HG03432 (cell line): ENCODE data around the gene KLK1.

Source experiments
- ATAC-seq: cut with Tn5 transposase; IDR thresholded peaks from one replicate; pipeline ENCODE4 v1.9.1; 2021; ENCODE audit warnings: mild to moderate bottlenecking, moderate library complexity; ENCODE audit not compliant: unreplicated experiment

Gene KLK1

DNA sequence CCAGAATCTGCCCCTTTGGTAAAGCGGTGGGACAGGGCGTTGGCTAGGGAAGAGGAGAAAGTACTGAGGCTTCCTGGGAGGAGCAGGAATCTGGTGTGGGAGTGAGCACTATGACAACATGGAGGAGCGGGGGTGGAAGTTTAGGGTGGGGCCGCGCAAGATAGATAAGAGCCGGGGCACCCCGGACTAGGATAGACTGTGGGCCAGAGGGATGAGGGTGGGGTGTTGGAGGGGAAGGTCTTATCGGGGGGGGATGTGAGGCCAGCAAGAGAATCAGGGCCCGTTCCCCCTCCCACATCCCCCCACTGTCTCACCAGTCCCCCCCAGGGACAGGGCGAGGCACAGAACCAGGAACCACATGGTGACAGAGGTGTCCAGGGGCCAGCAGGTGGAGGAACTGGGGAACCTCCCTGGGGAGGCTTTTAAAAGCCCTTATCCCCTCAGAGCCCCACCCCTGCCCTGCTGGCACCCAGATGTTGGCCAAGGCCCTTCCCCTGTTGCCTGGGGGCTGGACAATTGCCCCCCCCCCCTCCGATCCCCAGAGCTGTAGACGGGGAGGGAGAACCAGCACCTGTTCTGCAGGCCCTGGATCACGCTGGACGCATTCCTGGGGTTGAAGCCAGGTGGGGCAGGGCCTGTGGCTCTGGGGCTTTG, at the start of gene KLK1:
KLK1 (minus strand) TSS at position 399 of the 654 bp plus-strand sequence; CDS start at position 360, 39 bp downstream.
- ATAC-seq = no peak

DNA sequence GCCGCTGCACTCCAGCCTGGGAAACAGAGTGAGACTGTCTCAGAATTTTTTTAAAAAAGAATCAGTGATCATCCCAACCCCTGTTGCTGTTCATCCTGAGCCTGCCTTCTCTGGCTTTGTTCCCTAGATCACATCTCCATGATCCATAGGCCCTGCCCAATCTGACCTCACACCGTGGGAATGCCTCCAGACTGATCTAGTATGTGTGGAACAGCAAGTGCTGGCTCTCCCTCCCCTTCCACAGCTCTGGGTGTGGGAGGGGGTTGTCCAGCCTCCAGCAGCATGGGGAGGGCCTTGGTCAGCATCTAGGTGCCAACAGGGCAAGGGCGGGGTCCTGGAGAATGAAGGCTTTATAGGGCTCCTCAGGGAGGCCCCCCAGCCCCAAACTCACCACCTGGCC, 49.5 kb upstream of the KLK1 start, which contains the start of gene KLK2:
KLK2 (plus strand) TSS at position 384 of the 400 bp plus-strand sequence. CDS start 35 bp downstream, outside the sequence.
- ATAC-seq = no peak

DNA sequence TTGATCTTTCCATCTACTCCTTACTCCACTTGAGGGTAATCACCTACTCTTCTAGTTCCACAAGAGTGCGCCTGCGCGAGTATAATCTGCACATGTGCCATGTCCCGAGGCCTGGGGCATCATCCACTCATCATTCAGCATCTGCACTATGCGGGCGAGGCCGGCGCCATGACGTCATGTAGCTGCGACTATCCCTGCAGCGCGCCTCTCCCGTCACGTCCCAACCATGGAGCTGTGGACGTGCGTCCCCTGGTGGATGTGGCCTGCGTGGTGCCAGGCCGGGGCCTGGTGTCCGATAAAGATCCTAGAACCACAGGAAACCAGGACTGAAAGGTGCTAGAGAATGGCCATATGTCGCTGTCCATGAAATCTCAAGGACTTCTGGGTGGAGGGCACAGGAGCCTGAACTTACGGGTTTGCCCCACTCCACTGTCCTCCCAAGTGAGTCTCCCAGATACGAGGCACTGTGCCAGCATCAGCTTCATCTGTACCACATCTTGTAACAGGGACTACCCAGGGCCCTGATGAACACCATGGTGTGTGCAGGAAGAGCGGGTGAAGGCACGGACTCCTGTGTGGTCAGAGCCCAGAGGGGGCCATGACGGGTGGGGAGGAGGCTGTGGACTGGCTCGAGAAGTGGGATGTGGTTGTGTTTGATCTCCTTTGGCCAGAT, 47.0 kb upstream of the KLK1 start:
- ATAC-seq = no peak

DNA sequence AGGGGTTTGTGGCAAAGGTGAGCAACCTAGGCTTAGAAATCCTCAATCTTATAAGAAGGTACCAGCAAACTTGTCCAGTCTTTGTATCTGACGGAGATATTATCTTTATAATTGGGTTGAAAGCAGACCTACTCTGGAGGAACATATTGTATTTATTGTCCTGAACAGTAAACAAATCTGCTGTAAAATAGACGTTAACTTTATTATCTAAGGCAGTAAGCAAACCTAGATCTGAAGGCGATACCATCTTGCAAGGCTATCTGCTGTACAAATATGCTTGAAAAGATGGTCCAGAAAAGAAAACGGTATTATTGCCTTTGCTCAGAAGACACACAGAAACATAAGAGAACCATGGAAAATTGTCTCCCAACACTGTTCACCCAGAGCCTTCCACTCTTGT, 45.9 kb upstream of the KLK1 start:
- no peak for ATAC-seq

DNA sequence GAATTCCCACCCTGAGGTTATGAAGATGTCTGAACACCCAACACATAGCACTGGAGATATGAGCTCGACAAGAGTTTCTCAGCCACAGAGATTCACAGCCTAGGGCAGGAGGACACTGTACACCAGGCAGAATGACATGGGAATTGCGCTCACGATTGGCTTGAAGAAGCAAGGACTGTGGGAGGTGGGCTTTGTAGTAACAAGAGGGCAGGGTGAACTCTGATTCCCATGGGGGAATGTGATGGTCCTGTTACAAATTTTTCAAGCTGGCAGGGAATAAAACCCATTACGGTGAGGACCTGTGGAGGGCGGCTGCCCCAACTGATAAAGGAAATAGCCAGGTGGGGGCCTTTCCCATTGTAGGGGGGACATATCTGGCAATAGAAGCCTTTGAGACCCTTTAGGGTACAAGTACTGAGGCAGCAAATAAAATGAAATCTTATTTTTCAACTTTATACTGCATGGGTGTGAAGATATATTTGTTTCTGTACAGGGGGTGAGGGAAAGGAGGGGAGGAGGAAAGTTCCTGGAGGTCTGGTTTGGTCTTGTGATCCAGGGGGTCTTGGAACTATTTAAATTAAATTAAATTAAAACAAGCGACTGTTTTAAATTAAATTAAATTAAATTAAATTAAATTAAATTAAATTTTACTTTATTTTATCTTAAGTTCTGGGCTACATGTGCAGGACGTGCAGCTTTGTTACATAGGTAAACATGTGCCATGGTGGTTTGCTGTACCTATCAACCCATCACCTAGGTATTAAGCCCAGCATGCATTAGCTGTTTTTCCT, 38.1 kb upstream of the KLK1 start:
- no peak for ATAC-seq

DNA sequence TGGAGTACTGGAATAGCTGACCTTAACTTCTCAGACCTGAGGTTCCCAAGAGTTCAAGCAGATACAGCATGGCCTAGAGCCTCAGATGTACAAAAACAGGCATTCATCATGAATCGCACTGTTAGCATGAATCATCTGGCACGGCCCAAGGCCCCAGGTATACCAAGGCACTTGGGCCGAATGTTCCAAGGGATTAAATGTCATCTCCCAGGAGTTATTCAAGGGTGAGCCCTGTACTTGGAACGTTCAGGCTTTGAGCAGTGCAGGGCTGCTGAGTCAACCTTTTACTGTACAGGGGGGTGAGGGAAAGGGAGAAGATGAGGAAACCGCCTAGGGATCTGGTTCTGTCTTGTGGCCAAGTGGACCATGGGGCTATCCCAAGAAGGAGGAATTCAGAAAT, 37.4 kb upstream of the KLK1 start:
- ATAC-seq = no peak

DNA sequence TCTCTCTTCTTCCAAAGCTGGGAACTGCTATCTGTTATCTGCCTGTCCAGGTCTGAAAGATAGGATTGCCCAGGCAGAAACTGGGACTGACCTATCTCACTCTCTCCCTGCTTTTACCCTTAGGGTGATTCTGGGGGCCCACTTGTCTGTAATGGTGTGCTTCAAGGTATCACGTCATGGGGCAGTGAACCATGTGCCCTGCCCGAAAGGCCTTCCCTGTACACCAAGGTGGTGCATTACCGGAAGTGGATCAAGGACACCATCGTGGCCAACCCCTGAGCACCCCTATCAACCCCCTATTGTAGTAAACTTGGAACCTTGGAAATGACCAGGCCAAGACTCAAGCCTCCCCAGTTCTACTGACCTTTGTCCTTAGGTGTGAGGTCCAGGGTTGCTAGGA, 36.3 kb upstream of the KLK1 start:
- ATAC-seq = no peak

DNA sequence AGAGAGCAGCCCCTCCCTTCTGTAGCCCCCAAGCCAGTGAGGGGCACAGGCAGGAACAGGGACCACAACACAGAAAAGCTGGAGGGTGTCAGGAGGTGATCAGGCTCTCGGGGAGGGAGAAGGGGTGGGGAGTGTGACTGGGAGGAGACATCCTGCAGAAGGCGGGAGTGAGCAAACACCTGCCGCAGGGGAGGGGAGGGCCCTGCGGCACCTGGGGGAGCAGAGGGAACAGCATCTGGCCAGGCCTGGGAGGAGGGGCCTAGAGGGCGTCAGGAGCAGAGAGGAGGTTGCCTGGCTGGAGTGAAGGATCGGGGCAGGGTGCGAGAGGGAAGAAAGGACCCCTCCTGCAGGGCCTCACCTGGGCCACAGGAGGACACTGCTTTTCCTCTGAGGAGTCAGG, 35.3 kb upstream of the KLK1 start:
- no peak for ATAC-seq

DNA sequence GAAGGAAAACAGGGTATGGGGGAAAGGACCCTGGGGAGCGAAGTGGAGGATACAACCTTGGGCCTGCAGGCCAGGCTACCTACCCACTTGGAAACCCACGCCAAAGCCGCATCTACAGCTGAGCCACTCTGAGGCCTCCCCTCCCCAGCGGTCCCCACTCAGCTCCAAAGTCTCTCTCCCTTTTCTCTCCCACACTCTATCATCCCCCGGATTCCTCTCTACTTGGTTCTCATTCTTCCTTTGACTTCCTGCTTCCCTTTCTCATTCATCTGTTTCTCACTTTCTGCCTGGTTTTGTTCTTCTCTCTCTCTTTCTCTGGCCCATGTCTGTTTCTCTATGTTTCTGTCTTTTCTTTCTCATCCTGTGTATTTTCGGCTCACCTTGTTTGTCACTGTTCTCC, 33.8 kb upstream of the KLK1 start:
- no peak for ATAC-seq

DNA sequence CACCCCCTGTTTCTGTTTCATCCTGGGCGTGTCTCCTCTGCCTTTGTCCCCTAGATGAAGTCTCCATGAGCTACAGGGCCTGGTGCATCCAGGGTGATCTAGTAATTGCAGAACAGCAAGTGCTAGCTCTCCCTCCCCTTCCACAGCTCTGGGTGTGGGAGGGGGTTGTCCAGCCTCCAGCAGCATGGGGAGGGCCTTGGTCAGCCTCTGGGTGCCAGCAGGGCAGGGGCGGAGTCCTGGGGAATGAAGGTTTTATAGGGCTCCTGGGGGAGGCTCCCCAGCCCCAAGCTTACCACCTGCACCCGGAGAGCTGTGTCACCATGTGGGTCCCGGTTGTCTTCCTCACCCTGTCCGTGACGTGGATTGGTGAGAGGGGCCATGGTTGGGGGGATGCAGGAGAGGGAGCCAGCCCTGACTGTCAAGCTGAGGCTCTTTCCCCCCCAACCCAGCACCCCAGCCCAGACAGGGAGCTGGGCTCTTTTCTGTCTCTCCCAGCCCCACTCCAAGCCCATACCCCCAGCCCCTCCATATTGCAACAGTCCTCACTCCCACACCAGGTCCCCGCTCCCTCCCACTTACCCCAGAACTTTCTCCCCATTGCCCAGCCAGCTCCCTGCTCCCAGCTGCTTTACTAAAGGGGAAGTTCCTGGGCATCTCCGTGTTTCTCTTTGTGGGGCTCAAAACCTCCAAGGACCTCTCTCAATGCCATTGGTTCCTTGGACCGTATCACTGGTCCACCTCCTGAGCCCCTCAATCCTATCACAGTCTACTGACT, 31.2 kb upstream of the KLK1 start, which contains the start of gene KLK3:
KLK3 (plus strand) TSS at position 280 of the 775 bp plus-strand sequence; CDS start at position 321, 41 bp downstream.
- no peak for ATAC-seq

DNA sequence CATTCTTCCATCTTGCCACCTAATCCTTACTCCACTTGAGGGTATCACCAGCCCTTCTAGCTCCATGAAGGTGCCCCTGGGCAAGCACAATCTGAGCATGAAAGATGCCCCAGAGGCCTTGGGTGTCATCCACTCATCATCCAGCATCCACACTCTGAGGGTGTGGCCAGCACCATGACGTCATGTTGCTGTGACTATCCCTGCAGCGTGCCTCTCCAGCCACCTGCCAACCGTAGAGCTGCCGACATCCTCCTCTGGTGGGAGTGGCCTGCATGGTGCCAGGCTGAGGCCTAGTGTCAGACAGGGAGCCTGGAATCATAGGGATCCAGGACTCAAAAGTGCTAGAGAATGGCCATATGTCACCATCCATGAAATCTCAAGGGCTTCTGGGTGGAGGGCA, 28.0 kb upstream of the KLK1 start:
- no peak for ATAC-seq

DNA sequence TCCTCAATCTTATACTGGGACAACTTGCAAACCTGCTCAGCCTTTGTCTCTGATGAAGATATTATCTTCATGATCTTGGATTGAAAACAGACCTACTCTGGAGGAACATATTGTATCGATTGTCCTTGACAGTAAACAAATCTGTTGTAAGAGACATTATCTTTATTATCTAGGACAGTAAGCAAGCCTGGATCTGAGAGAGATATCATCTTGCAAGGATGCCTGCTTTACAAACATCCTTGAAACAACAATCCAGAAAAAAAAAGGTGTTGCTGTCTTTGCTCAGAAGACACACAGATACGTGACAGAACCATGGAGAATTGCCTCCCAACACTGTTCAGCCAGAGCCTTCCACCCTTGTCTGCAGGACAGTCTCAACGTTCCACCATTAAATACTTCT, 27.2 kb upstream of the KLK1 start:
- ATAC-seq = no peak

DNA sequence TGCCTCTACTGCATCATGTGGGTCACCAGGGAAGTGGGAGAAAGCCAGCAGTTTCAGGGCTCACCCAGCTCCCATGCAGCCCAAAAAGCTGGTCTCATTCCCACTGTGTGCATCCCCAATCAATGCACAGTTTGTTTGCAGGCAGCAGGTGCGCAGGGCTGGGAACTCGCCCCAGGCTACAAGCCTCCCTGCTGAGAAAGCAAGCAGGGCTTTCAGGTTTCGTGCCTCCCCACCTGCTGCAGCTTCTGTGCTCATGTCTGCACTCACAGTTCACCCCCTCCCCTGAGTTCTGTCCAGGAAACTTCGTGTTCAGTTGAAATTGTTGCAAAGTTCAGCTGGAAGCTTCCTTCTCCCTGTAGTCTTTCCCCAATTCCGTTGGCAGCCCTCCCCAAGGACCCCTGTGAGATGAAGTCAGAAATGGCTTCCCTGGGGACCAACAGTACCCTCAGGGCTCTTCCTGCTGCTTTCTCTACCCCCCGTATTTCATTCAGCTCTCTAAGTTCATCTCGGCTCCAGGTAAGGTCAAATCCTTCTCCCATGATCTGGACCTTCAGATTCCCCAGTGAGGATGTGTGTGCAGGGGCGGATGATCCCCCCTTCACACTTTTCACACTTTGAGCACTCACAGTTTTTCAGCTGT, 20.8 kb upstream of the KLK1 start:
- no peak for ATAC-seq

DNA sequence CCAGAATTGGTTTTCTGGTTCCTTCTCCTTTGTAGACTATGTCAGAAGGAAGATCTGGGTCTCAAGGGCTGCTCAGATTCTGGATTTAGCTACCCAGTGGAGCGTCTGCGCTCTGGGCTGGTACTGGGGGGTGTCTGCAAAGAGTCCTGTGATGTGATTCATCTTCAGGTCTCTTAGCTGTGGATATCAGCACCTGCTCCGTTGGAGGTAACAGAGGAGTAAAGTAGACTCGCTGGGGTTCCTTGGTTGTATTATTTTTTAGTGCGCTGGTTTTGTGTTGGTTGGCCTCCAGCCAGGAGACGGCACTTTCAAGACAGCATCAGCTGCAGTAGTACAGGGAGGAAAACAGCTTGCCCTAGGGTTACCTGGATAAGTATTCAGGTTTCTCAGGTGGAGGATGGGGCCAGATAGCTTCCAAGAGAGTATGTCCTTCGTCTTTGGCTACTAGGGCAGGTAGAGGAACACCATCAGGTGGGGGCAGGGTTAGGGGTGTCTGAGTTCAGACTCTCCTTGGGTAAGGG, 20.2 kb upstream of the KLK1 start:
- no peak for ATAC-seq

DNA sequence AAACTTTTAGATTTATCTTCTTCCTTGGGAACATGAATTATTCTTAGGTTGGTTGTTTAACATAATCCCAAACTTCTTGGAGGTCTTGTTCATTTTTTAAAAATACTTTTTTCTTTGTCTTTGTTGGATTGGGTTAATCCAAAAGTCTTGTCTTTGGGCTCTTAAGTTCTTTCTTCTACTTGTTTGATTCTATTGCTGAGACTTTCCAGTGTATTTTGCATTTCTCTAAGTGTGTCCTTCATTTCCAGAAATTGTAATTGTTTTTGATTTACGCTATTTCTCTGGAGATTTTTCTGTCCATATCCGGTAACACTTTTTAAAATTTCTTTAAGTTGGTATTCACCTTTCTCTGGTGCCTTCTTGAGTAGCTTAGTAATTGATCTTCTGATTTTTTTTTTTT, 19.6 kb upstream of the KLK1 start:
- ATAC-seq = no peak

DNA sequence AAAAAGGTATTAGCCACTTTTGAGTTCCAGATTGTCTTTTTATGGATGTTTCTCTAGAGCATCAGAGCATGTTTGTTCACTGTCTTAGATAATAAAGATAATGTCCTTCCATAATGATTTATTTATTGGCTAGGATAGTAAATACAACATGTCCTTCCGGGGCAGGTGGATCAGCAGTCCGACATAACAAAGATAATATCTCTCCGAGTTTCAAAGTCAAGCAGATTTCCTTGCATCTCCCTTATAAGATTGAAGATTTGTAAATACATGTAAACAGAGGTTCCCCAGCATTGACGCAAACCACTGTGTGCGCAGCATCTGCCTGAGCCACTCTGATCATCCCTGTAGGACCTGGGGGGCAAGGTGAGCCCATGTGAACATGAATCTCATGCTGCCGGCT, 18.5 kb upstream of the KLK1 start:
- ATAC-seq = no peak

DNA sequence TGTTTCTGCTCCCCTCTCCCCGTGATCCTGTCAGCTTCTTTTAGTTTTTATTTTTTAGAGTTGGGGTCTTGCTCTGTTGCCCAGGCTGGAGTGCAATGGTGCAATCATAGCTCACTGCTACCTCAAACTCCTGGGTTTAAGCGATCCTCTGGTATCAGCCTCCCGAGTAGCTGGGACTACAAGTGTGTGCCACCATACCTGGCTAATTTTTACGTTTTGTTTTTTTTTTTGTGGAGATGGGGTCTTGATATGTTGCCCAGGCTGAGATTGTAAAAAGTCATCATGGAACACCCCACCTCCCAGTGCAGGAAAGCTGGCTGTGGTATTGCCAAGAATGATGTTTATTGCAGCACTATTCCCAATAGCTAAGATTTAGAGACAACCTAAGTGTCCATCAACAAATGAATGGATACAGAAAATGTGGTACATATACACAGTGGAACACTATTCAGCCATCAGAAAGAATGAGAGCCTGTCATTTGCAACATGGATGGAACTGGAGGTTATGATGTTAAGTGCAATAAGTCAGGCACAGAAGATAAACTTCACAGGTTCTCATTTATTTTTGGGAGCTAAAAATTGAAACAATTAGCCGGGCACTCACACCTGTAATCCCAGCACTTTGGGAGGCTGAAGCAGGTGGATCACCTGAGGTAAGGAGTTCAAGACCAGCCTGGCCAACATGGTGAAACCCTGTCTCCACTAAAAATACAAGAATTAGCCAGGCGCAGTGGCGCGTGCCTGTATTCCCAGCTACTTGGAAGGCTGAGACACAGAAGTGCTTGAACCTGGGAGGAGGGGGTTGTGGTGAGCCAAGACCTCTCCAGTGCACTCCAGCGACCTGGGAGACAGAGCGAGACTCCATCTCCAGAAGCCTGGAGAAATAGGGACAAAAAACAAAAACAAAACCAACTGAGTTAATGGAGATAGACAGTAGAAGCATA, 16.4 kb upstream of the KLK1 start:
- ATAC-seq = no peak

DNA sequence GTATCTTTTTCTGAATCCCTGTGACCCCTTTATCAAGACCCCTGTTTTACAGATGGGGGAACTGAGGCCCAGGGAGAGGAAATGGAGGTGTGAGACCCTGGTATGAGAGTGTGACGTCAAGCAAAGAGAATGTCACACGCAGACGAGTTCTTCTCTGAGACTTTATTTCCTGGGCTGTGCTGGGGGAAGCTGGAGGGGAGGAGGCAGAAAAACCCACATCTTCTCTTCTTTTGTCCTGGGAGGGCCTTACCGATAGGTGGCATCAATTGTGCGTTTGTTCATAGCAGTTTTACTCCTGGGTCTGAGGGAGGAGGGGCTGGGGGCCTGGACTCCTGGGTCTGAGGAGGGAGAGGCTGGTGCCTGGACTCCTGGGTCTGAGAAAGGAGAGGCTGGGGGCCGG, 14.7 kb upstream of the KLK1 start:
- ATAC-seq = no peak

DNA sequence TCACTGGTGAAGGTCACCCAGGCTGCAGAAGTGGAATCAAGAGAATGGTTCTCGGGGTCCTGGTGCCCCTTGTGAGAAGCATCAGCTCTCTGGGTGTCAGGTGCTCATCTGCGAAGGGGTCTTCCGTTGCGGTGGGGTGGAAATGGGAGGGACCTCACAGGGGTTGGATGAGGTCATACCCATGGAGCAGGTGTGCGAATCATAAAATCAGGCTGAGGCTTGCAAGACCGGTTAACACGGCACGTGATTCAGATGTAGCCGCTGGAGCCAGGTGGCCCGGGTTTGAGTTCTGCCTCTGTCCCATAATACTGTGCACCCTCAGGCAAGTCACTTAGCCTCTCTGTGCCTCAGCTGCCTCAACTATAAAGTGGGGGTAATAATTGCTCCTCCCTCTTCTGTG, 13.7 kb upstream of the KLK1 start:
- no peak for ATAC-seq
